K562 (cell line): ENCODE data around the gene YOD1. TPM values are rescaled to one million over a fixed set of nuclear protein-coding genes. Genes with fewer than 3 reads are reported as not detected.

Experiments
- ESRRA ChIP-seq: fragments of 450-650 bp; IDR thresholded peaks from 2 replicates; pipeline ENCODE4 v1.6.1; 2014; ENCODE audit warnings: low read depth, mild to moderate bottlenecking, moderate library complexity, borderline replicate concordance
- GTF2A2 ChIP-seq: IDR thresholded peaks from 2 replicates; pipeline ENCODE4 v1.6.1; 2016; ENCODE audit warnings: mild to moderate bottlenecking, missing genetic modification characterization, missing compliant biosample characterization
- KDM5B ChIP-seq: fragments of 200-600 bp; sonication (generic); IDR thresholded peaks from 2 replicates; pipeline ENCODE4 v1.6.1; 2012; ENCODE audit warnings: low read depth, mild to moderate bottlenecking, moderate library complexity, low read length, control low read depth, inconsistent platforms; ENCODE audit not compliant: insufficient replicate concordance
- MCM7 ChIP-seq, 2 experiments: fragments of 450-650 bp; IDR thresholded peaks; 2 replicates each; pipeline ENCODE4 v1.6.1; 2016 to 2018
- MEF2D ChIP-seq: conservative IDR thresholded peaks from 2 replicates; pipeline ENCODE4 v1.6.1; 2016; ENCODE audit warnings: low read depth, missing genetic modification characterization, missing compliant biosample characterization
- NFRKB ChIP-seq: fragments of 450-650 bp; IDR thresholded peaks from 2 replicates; pipeline ENCODE4 v1.6.1; 2016; ENCODE audit warnings: low read depth
- STAT5A ChIP-seq: IDR thresholded peaks from 2 replicates; pipeline ENCODE4 v1.6.1; 2012; ENCODE audit warnings: low read length, inconsistent platforms, borderline replicate concordance
- TAF1 ChIP-seq: IDR thresholded peaks from 2 replicates; pipeline ENCODE4 v1.6.1; 2011; ENCODE audit warnings: mild to moderate bottlenecking, low read length, moderate library complexity; ENCODE audit not compliant: insufficient read depth, control insufficient read depth, severe bottlenecking; ENCODE audit errors: extremely low read depth
- TEAD2 ChIP-seq: fragments of 450-650 bp; IDR thresholded peaks from 2 replicates; pipeline ENCODE4 v1.6.1; 2016; ENCODE audit warnings: missing genetic modification characterization, control low read depth, missing compliant biosample characterization
- YY1 ChIP-seq, 3 experiments: IDR thresholded peaks; 2 replicates each; pipeline ENCODE4 v1.6.1; 2011; ENCODE audit warnings: low read length in 2 of 3, mild to moderate bottlenecking in 2 of 3, moderate library complexity in 2 of 3, borderline replicate concordance in 1 of 3, control low read depth in 1 of 3, low read depth in 1 of 3; ENCODE audit not compliant: insufficient read depth in 3 of 3, insufficient replicate concordance in 2 of 3, control insufficient read depth in 1 of 3, insufficient read length in 1 of 3; ENCODE audit errors: extremely low read depth in 1 of 3
- ZNF165 ChIP-seq: fragments of 250-450 bp; sonication (Bioruptor Pico); IDR thresholded peaks from 2 replicates; pipeline ENCODE4 v1.4.0; 2020; ENCODE audit warnings: borderline replicate concordance
- polyA plus RNA-seq, 8 experiments: library from polyadenylated mRNA; depleted of rRNA in 4 of 8; stranded (reverse) in 5 of 8; unstranded in 3 of 8; fragments of >200 nt; fragmentation: Nextera tagmentation in 2 of 8; fragmentation: Illumina TruSeq in 1 of 8; extraction: Ambion mirVana in 2 of 8; extraction: Trizol in 1 of 8; gene quantifications; 2 replicates each; pipeline versions ENCODE4 v1.2.1 to v1.2.3, GENCODE V29; 2011 to 2014; ENCODE audit warnings: inconsistent platforms in 1 of 8, missing spikeins in 1 of 8
- total RNA-seq, 7 experiments: library from RNA; depleted of rRNA in 6 of 7; stranded (reverse); fragments of >200 nt in 6 of 7; fragmentation: Illumina TruSeq in 2 of 7; extraction: Trizol in 2 of 7; gene quantifications; 2 replicates each; pipeline versions ENCODE4 v1.2.1 to v1.2.3, GENCODE V29; 2011 to 2021; ENCODE audit warnings: low replicate concordance in 1 of 7
- TF ChIP-seq, protein P1 (sequence below): fragments of 250-450 bp; sonication (Bioruptor Pico); IDR thresholded peaks from 2 replicates; pipeline ENCODE4 v1.4.0; 2020; ENCODE audit warnings: mild to moderate bottlenecking, moderate library complexity, borderline replicate concordance
- TF ChIP-seq, protein P2 (sequence below): fragments of 450-650 bp; IDR thresholded peaks from 2 replicates; pipeline ENCODE4 v1.6.1; 2017; ENCODE audit warnings: antibody characterized with exemption
- TF ChIP-seq, protein P3 (sequence below), 3 experiments: IDR thresholded peaks in 2 of 3; conservative IDR thresholded peaks in 1 of 3; 2 replicates each; pipeline ENCODE4 v1.5.1; 2011 to 2012; ENCODE audit warnings: low read length in 3 of 3, mild to moderate bottlenecking in 3 of 3, control low read depth in 2 of 3, improper control_type of control experiment in 1 of 3, inconsistent platforms in 1 of 3, low read depth in 1 of 3, mixed read lengths in 1 of 3, moderate library complexity in 1 of 3; ENCODE audit not compliant: insufficient read depth in 2 of 3

Gene YOD1
- total and polyA plus RNA-seq, 9 of the 15 experiments (the other 6 are each of a cell fraction or from before 2014, with no cell fraction given) = 18.2 to 78.1 (median 46.9) TPM

DNA sequence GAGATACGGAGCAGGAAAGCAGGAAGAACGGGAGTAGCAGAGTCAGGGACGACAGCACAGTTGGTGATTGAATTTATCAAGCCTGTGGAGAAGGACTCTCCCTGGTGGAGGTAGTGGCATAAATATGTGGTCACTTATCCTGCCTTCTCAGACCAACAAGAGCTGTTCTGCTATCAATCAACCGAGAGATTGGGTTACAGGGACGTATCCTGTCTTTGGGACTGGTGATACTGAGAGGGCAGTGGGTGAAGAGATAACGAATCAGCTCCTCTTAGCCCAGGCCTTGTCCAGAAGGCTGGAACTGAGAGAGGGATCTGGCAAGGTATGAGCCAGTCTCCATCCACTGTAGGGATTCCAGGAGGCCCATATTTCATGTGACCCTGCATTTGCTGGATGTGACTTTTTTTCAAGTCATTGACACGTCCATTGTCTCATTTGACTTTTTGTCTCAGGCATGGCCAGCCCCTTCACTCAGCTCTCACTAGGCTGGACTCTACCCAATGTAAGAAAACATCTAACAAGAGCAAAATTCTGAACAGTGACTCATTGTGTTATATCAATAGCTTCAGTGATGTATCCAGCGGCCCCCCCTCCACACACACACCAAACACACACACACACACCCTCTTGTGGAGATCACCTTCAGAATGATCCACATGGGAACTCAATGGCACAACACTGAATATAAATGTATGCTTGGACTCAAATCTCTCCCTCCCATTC, 29.7 kb downstream of the YOD1 start (continued):
- TF ChIP-seq, protein P1, sequence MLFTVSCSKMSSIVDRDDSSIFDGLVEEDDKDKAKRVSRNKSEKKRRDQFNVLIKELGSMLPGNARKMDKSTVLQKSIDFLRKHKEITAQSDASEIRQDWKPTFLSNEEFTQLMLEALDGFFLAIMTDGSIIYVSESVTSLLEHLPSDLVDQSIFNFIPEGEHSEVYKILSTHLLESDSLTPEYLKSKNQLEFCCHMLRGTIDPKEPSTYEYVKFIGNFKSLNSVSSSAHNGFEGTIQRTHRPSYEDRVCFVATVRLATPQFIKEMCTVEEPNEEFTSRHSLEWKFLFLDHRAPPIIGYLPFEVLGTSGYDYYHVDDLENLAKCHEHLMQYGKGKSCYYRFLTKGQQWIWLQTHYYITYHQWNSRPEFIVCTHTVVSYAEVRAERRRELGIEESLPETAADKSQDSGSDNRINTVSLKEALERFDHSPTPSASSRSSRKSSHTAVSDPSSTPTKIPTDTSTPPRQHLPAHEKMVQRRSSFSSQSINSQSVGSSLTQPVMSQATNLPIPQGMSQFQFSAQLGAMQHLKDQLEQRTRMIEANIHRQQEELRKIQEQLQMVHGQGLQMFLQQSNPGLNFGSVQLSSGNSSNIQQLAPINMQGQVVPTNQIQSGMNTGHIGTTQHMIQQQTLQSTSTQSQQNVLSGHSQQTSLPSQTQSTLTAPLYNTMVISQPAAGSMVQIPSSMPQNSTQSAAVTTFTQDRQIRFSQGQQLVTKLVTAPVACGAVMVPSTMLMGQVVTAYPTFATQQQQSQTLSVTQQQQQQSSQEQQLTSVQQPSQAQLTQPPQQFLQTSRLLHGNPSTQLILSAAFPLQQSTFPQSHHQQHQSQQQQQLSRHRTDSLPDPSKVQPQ (CRISPR knock-in tag) = peak; percentile 28; the same call in 1 of the 2 replicates
- TF ChIP-seq, protein P2, sequence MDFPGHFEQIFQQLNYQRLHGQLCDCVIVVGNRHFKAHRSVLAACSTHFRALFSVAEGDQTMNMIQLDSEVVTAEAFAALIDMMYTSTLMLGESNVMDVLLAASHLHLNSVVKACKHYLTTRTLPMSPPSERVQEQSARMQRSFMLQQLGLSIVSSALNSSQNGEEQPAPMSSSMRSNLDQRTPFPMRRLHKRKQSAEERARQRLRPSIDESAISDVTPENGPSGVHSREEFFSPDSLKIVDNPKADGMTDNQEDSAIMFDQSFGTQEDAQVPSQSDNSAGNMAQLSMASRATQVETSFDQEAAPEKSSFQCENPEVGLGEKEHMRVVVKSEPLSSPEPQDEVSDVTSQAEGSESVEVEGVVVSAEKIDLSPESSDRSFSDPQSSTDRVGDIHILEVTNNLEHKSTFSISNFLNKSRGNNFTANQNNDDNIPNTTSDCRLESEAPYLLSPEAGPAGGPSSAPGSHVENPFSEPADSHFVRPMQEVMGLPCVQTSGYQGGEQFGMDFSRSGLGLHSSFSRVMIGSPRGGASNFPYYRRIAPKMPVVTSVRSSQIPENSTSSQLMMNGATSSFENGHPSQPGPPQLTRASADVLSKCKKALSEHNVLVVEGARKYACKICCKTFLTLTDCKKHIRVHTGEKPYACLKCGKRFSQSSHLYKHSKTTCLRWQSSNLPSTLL = 0 out of 2 replicates have a peak, but pooled peaks have one; percentile 26
- TF ChIP-seq, protein P3, sequence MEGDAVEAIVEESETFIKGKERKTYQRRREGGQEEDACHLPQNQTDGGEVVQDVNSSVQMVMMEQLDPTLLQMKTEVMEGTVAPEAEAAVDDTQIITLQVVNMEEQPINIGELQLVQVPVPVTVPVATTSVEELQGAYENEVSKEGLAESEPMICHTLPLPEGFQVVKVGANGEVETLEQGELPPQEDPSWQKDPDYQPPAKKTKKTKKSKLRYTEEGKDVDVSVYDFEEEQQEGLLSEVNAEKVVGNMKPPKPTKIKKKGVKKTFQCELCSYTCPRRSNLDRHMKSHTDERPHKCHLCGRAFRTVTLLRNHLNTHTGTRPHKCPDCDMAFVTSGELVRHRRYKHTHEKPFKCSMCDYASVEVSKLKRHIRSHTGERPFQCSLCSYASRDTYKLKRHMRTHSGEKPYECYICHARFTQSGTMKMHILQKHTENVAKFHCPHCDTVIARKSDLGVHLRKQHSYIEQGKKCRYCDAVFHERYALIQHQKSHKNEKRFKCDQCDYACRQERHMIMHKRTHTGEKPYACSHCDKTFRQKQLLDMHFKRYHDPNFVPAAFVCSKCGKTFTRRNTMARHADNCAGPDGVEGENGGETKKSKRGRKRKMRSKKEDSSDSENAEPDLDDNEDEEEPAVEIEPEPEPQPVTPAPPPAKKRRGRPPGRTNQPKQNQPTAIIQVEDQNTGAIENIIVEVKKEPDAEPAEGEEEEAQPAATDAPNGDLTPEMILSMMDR (IDR thresholded peaks at IDR 0.05 in 2 of 3, conservative IDR thresholded peaks at IDR 0.05 in 1 of 3; ENCODE audit: insufficient read depth in 2 of 3, low read depth in 1 of 3, low read length in 3 of 3) = peak; percentile 31 to 61 (median 48); a peak in 5 of 6 replicates
- TF ChIP-seq MEF2D (tag) (0 out of 2 replicates have a peak, but pooled peaks have one; percentile 23), MCM7 (IDR thresholded peaks at IDR 0.05) (no peak), KDM5B (peak; percentile 55), ESRRA (peak; percentile 63; the same call in 1 of the 2 replicates), TEAD2 (tag) (peak; percentile 23; the same call in 1 of the 2 replicates), YY1 (IDR thresholded peaks at IDR 0.05; ENCODE audit: borderline replicate concordance in 1 of 3, control insufficient read depth in 1 of 3, extremely low read depth in 1 of 3, insufficient read depth in 3 of 3, insufficient read length in 1 of 3, insufficient replicate concordance in 2 of 3, low read depth in 1 of 3, low read length in 2 of 3) (peak in 1 of 3 experiments; percentile 54), GTF2A2 (tag) (no peak), NFRKB (peak; percentile 50; the same call in 1 of the 2 replicates), ZNF165 (CRISPR knock-in tag) (peak; percentile 58; the same call in 1 of the 2 replicates), TAF1 (peak; percentile 42), STAT5A (peak; percentile 88)
